Panc1 (cell line): Measurements from ENCODE around the gene CMTM8.

Experiments
- CTCF ChIP-seq: fragments of 450-650 bp; IDR thresholded peaks from 2 replicates; pipeline ENCODE4 v1.5.1; 2017; ENCODE audit warnings: mild to moderate bottlenecking
- SIN3A ChIP-seq: IDR thresholded peaks from 2 replicates; pipeline ENCODE4 v1.6.1; 2012; ENCODE audit warnings: low read depth, mild to moderate bottlenecking, low read length, moderate library complexity, borderline replicate concordance; ENCODE audit not compliant: insufficient read depth

- TF ChIP-seq CTCF (no peak), SIN3A (no peak)
Observed at GRCh38 chr3:32195995-32196540, 42.4 kb upstream of the CMTM8 start.
